ENCODE data around the gene RILP.

Gene RILP

DNA sequence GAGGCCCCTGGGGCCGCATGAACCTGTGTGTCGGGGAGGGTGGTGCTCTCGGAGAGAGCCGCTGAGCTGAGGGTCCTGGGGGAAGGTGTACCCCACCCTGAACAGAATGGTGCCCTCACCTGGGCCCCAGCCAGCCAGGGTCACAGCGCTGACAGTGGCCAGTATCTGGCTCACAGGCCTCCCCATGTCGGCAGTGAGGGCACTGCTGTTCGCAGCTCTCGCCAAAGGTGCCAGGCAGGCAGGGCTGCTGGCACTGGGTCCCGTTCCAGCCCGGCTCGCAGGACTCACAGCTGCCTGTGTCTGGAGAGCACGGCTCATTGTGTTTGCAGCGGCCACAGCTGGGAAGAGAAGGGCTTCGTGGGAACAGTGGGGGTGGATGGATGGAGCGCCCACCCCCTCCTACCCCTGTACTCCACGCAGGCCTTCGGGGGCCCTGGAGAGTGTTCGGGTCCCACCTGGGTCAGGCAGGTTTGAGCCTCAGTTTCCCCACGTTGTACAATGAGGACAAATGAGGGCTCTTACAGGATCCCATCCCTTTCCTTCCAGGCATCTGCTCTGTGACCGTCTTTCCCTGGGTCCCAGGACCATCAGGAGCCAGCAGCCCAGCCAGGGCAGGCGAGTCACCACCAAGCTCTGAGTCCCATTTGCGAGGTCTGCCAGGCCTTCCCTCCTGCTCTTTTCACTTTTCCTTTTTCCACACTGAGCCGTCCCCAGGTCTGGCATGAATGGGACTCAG, 9.2 kb downstream of the RILP start:
- TF ChIP-seq, protein P1, sequence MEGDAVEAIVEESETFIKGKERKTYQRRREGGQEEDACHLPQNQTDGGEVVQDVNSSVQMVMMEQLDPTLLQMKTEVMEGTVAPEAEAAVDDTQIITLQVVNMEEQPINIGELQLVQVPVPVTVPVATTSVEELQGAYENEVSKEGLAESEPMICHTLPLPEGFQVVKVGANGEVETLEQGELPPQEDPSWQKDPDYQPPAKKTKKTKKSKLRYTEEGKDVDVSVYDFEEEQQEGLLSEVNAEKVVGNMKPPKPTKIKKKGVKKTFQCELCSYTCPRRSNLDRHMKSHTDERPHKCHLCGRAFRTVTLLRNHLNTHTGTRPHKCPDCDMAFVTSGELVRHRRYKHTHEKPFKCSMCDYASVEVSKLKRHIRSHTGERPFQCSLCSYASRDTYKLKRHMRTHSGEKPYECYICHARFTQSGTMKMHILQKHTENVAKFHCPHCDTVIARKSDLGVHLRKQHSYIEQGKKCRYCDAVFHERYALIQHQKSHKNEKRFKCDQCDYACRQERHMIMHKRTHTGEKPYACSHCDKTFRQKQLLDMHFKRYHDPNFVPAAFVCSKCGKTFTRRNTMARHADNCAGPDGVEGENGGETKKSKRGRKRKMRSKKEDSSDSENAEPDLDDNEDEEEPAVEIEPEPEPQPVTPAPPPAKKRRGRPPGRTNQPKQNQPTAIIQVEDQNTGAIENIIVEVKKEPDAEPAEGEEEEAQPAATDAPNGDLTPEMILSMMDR (conservative IDR thresholded peaks at IDR 0.05; ENCODE audit: low read length): no peak
- no peak overlapping the region for H3K4me3 ChIP-seq (ENCODE audit: low read length)
- DNase-seq (ENCODE audit: low read depth): no peak

DNA sequence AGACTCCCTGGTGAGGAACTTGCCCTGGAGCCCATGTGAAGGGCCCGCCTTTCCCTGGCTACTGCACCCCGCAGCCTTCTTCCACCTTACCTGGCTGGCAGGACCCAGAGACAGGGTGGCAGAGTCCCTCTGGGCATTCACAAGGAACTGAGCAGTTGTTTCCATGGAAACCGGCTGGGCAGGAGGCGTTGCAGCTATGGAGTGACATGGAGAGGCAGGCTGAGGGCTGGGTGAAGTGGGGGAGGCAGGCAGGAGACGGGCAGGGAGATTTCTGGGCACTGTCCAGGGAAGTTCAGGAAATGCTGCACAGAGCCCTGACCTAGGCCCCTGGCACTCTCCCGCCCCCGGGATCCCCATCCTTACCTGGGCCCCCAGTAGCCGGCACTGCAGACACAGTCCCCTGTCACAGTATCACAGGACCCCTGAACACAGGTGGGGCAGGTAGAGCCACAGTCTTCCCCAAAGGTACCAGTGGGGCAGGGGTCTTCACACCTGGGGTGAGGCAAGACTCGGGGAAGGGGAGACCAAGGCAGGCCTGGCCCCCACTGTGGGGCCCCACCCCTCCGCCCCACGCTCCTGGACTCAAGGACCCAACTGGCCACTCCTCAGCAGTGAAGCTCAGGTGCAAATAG, 10.0 kb downstream of the RILP start:
- DNase-seq (ENCODE audit: low read depth): no peak
- TF ChIP-seq, protein P1 (conservative IDR thresholded peaks at IDR 0.05; ENCODE audit: low read length): no peak
- H3K4me3 ChIP-seq (ENCODE audit: low read length): no peak overlapping the region

- DNase-seq (ENCODE audit: low read depth): no peak
- no peak overlapping the region for H3K4me3 ChIP-seq (ENCODE audit: low read length)
- TF ChIP-seq, protein P1 (conservative IDR thresholded peaks at IDR 0.05; ENCODE audit: low read length): no peak
Observed at GRCh38 chr17:1638624-1639300, 10.9 kb downstream of the RILP start.

GRCh38 chr17:1638171-1638590, 11.5 kb downstream of the RILP start:
- no peak overlapping the region for H3K4me3 ChIP-seq (ENCODE audit: low read length)
- DNase-seq (ENCODE audit: low read depth): no peak
- TF ChIP-seq, protein P1 (conservative IDR thresholded peaks at IDR 0.05; ENCODE audit: low read length): no peak

DNA sequence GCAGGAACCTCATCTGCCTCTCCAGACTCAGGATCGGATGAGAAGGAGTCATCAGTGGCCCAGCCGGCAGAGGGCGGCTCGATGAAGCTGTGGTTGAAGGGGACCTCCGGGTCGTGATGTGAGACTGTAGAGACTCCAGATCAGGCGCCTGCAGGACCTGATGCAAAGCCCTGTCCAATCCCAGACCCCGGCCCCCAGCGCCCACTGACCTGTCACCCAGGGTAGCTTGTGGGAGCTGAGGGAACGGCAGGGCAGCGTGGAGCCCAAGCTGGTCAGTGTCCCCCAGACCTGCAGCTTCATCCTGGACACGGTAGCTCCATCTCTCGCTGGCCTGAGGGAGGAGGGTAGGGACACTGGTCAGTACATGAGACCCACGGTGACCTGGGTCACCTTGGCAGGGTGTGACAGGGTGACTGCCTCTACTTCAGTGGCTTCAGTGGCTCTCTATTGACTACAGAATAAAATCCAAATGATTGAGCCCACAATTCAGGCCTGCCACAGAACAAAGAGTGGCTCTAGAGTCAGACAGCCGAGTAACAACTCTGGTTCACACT, 12.9 kb downstream of the RILP start:
- H3K4me3 ChIP-seq (ENCODE audit: low read length): no peak overlapping the region
- no peak for DNase-seq (ENCODE audit: low read depth)
- TF ChIP-seq, protein P1 (conservative IDR thresholded peaks at IDR 0.05; ENCODE audit: low read length): no peak

GRCh38 chr17:1635675-1636465, 13.8 kb downstream of the RILP start:
- DNase-seq (ENCODE audit: low read depth): no peak
- H3K4me3 ChIP-seq (ENCODE audit: low read length): no peak overlapping the region
- TF ChIP-seq, protein P1 (conservative IDR thresholded peaks at IDR 0.05; ENCODE audit: low read length): no peak

Measured in AG10803 (cell line).